Activated CD4-positive, alpha-beta T cell treated with anti-CD3 and anti-CD28 coated beads for 48 hours (primary cell): Measurements from ENCODE around the gene FGF16.
A peak's percentile ranks its signal among the peaks of the same experiment; 100 is the strongest.
"Not testable (repeated sequence)": the region's sequence is repeated elsewhere in the genome, so short reads cannot be mapped to it uniquely, and the experiment has no call there.

Experiments
- DNase-seq: peaks from one replicate; pipeline ENCODE4 v3.0.0-alpha.2; 2020

Gene FGF16

GRCh38 chrX:77446908-77447652, at the start of gene FGF16:
FGF16 (plus strand) TSS chrX:77447389; CDS start chrX:77447675, 286 bp downstream.
- DNase-seq = peak; percentile 16

- no peak for DNase-seq
These were observed 48.7 kb upstream of the FGF16 start for GRCh38 chrX:77398330-77398954.

GRCh38 chrX:77404419-77404818, 42.8 kb upstream of the FGF16 start:
- no peak for DNase-seq

- not testable (repeated sequence) for DNase-seq
These were observed 39.4 kb upstream of the FGF16 start for GRCh38 chrX:77407821-77408220.

GRCh38 chrX:77412631-77413030, 34.6 kb upstream of the FGF16 start:
- DNase-seq = no peak

- no peak for DNase-seq
These were observed 32.0 kb upstream of the FGF16 start for GRCh38 chrX:77415161-77415560.

GRCh38 chrX:77415882-77416281, 31.3 kb upstream of the FGF16 start:
- DNase-seq = no peak

- no peak for DNase-seq
These were observed 24.1 kb upstream of the FGF16 start for GRCh38 chrX:77422891-77423648.

- no peak for DNase-seq
These were observed 20.4 kb upstream of the FGF16 start for GRCh38 chrX:77426811-77427210.

- DNase-seq = no peak
These were observed 19.6 kb upstream of the FGF16 start for GRCh38 chrX:77427611-77428010.

GRCh38 chrX:77428551-77428950, 18.6 kb upstream of the FGF16 start:
- no peak for DNase-seq

GRCh38 chrX:77431227-77431626, 16.0 kb upstream of the FGF16 start:
- no peak for DNase-seq

GRCh38 chrX:77433001-77433400, 14.2 kb upstream of the FGF16 start:
- DNase-seq = no peak

GRCh38 chrX:77434962-77435361, 12.2 kb upstream of the FGF16 start:
- DNase-seq = no peak

GRCh38 chrX:77436271-77436670, 10.9 kb upstream of the FGF16 start:
- DNase-seq = no peak

GRCh38 chrX:77436682-77437081, 10.5 kb upstream of the FGF16 start:
- DNase-seq = no peak

GRCh38 chrX:77440330-77440729, 6.9 kb upstream of the FGF16 start:
- DNase-seq = no peak

GRCh38 chrX:77441033-77441432, 6.2 kb upstream of the FGF16 start:
- no peak for DNase-seq

- no peak for DNase-seq
These were observed 5.7 kb upstream of the FGF16 start for GRCh38 chrX:77441479-77441878.

GRCh38 chrX:77442728-77443127, 4.5 kb upstream of the FGF16 start:
- DNase-seq = no peak

GRCh38 chrX:77444075-77444474, 3.1 kb upstream of the FGF16 start:
- no peak for DNase-seq

GRCh38 chrX:77444545-77444944, 2.6 kb upstream of the FGF16 start:
- no peak for DNase-seq

- DNase-seq = peak; percentile 53
These were observed 1.1 kb upstream of the FGF16 start for GRCh38 chrX:77446029-77446585.
